ENCODE data around the gene AUH.
A peak's percentile ranks its signal among the peaks of the same experiment; 100 is the strongest.

AUH gene

GRCh38 chr9:91336786-91337185 is 24.9 kb downstream of the AUH start:
- DNase-seq = no peak

DNA sequence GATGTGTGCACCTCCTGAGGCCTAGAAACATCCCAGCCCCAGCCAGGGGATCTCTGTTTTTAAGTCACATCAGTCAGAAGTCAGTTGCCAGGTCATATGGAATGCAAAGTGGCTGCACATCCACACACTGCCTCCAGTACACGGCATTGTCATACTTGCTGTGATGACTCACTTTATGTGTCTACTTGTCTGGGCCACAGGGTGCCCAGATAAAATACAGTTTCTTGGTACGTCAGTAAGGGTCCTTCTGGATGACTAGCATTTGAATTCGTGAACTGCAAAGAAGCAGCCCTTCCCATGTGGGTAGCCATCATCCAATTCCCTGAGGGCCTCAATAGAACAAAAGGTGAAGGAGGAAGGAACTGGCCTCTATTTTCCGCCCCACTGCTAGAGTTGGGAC is 27.7 kb downstream of the AUH start:
- peak; percentile 26 for DNase-seq

- no peak for DNase-seq
These were observed 28.2 kb downstream of the AUH start for GRCh38 chr9:91333551-91333950.

- DNase-seq = no peak
These were observed 29.0 kb downstream of the AUH start for GRCh38 chr9:91332546-91333231.

GRCh38 chr9:91331849-91332248 is 29.9 kb downstream of the AUH start:
- no peak for DNase-seq

- no peak for DNase-seq
These were observed 33.5 kb downstream of the AUH start for GRCh38 chr9:91328186-91328585.

- DNase-seq = no peak
These were observed 40.0 kb downstream of the AUH start for GRCh38 chr9:91321691-91322090.

DNA sequence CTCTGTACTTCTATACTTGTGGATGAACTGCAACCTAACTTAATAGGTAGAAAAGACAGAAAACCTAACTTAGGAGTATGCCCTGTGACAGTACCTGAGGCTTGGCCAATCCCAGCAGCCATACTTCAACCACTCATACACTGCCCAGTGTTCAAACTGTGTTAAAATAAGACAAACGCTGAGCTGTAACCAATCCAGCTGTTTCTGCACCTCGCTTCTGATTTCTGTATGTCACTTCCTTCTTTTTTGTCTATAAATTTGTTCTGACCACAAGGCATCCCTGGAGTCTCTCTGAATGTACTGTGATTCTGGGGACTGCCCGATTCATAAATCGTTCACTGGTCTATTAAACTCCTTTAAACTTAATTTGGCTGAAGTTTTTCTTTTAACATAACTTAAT is 41.4 kb downstream of the AUH start:
- no peak for DNase-seq

GRCh38 chr9:91316093-91316492 is 45.6 kb downstream of the AUH start:
- no peak for DNase-seq

GRCh38 chr9:91315191-91315590 is 46.5 kb downstream of the AUH start:
- DNase-seq = no peak

GRCh38 chr9:91312717-91313325 is 48.9 kb downstream of the AUH start:
- DNase-seq = no peak

DNA sequence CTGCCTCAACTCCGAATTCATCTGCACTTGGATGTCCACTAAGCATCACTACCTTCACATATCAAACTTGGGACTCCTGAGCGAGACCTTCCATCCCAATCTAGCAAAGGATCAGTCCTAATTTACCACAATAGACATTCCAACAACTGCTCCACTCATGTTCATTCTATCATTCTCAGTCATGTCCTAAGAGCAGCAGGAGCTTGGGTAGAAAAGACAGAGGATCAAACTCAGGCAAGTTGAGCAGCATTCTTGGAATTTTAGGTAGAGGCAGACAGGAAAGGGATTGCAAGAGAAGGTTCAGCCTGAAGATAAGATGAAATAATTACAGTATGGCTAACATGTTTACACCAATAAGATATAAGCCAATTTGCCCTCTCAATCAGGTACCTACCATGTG is 51.7 kb downstream of the AUH start:
- no peak for DNase-seq

DNA sequence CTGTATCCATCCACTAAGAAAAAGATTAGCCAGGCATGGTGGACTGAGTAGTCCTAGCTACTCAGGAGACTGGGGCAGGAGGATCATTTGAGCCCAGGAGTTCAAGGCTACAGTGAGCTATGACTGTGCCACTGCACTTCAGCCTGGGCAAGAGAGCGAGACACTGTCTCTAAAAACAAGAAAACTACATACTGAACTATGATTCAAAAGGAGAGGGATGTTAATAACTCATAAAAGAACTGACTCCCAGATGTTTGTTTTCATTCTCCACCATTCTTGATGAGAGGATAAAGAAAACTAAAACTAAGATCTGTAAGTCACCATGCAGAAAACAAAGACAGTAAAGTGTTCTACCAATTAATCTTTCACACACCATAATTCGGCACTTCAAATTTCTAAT is 53.5 kb downstream of the AUH start:
- DNase-seq = peak; percentile 43

DNA sequence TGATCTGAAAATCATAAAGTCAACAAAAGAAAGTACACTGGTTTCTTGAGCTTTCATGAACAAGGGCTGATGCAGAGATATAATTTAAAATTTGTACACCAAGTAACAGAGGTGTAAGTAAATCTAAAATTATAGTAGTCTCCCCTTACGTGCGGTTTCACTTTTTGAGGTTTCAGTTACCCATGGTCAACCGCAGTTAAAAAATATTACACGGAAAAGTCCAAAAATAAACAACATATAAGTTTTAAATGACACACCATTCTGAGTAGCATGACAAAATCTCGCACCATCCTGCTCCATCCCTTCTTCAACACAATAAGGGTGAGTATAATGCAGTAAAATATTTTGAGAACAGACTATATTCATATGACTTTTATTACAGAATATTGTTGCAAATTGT is 54.4 kb downstream of the AUH start:
- DNase-seq = no peak

DNA sequence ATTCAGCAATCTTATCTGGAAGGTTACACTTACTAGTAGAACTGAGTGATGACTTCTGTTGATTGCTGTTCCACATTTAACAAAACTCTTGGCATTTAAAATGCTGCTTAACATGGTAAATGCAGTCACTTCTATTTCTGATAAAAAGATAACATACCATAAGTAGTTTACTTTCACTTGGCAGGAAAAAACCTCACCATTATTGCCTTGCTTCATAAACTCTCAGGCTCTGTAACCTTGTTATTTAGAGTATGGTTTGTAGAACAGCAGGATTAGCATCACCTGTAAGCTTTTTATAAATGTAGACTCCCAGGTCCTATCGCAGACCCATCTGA is 55.5 kb downstream of the AUH start:
- DNase-seq = no peak

- DNase-seq = no peak
These were observed 56.0 kb downstream of the AUH start for GRCh38 chr9:91305596-91306295.

DNA sequence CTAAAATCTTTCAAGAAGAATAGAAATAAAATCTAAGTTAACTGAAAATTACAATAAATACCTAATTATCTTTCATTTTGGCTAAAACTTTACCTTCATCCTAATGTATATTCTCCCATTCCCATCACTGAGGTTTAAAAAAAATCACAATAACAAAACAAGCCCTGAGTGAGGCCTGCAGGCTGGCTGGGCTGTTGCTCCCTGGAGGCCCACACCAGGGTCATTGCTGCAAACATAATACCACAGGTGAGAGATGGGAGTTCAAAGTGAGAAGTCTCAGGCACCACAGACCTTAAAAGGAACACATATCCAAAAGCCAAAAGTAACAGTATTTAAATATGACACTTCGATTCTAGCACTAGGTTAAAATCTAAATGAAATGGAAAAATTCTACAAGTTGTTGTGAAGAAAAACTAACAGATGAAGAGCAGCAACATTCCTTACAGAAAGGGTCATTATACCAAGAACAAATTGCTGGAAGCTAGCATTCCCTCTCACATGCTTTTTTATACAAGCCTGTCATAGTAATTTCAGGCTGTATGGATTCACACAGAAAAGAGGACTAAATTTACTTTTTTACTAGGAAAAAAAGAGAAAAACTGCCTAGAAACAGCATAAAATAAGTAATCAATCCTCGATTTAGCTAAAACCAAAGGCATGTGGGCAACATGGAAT is 57.8 kb downstream of the AUH start:
- DNase-seq = no peak

GRCh38 chr9:91302831-91303230 is 58.9 kb downstream of the AUH start:
- no peak for DNase-seq

GRCh38 chr9:91301161-91301560 is 60.6 kb downstream of the AUH start:
- no peak for DNase-seq

DNA sequence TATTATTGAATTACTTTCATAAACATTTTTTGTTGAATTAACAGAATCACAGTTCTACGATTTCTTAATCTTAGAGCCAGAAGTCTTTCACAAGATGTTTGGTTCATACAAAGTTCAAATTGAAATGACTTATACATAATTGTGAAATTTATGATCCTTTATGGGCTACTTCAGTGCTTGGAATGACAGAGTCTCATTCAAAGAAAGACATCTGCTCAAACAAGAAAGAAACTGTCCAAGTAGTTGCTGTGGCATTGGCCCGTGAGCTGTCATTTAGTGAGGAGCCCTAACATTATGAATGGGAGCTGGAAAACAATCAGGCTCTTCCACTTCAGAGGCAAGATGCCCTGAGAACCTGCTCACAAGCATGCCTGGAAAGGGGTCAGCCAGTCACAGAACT is 63.4 kb downstream of the AUH start:
- DNase-seq = no peak

GRCh38 chr9:91297306-91297705 is 64.4 kb downstream of the AUH start:
- no peak for DNase-seq

DNA sequence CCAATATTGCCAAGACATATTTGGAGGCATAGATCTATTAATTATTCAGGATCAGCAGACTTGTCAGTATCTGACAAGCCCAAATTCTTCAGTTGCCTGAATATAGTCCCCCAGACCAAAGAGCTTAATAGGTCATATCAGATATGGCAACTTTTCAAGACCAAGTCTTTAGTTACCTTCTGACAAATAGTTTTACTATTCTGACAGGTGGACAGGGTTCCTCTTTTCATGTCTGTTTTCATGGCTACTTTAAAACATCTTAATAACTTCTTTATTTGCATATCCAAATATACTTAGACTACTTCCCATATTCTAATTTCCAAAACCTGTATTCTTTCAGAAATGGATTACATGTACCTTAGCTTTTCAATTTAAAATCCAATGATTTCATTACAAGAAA is 65.4 kb downstream of the AUH start:
- no peak for DNase-seq

GRCh38 chr9:91295357-91295756 is 66.4 kb downstream of the AUH start:
- no peak for DNase-seq

GRCh38 chr9:91291866-91292265 is 69.9 kb downstream of the AUH start:
- DNase-seq = no peak
